HG03135 (cell line): ENCODE results near the gene NOC2L.
"Not testable (repeated sequence)": the region's sequence is repeated elsewhere in the genome, so short reads cannot be mapped to it uniquely, and the experiment has no call there.

ENCODE experiments used
- ATAC-seq: cut with Tn5 transposase; IDR thresholded peaks from one replicate; pipeline ENCODE4 v1.9.1; 2021; ENCODE audit warnings: mild to moderate bottlenecking, moderate library complexity; ENCODE audit not compliant: unreplicated experiment

The NOC2L gene

DNA sequence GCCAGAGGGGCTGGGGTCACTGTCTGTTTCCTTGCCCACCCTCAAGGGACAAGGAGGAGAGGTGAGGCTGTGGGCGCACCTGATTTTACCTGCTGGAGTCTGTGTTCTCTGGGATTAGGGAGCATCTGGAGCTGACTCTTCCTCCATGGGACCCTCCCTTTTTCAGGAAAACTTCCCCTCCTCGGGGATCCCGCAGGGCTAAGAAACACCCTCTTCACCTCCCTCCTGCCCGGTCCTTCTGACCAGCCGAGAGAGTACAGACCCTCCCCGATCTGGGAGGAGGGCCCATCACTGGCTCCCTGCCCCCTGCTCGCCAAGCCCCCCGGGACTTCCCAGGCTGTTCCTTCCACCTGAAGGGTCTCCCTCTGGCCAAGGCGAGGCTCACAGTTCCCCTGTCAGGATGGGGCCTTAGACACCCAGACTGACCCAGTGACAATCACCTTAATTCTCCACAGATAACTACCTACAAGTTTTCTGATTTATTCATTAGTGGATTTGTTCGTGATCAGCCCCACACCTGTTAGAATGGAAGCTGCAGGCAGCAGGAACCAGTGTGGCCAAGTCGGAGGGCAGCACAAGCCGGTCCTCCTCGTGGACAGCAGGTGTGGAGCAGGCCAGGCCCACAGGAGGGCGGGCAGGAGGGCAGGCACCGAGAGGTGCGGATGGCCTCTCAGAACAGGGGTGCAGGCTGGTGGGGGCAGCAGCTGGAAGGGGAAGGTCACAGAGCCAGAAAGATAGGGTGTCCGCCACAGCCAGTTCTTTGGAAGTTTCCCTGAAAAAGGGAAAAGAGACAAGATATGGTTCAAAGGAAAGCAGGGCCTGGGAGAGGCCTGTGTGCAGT, 51.2 kb downstream of the NOC2L start:
- ATAC-seq, result no peak

DNA sequence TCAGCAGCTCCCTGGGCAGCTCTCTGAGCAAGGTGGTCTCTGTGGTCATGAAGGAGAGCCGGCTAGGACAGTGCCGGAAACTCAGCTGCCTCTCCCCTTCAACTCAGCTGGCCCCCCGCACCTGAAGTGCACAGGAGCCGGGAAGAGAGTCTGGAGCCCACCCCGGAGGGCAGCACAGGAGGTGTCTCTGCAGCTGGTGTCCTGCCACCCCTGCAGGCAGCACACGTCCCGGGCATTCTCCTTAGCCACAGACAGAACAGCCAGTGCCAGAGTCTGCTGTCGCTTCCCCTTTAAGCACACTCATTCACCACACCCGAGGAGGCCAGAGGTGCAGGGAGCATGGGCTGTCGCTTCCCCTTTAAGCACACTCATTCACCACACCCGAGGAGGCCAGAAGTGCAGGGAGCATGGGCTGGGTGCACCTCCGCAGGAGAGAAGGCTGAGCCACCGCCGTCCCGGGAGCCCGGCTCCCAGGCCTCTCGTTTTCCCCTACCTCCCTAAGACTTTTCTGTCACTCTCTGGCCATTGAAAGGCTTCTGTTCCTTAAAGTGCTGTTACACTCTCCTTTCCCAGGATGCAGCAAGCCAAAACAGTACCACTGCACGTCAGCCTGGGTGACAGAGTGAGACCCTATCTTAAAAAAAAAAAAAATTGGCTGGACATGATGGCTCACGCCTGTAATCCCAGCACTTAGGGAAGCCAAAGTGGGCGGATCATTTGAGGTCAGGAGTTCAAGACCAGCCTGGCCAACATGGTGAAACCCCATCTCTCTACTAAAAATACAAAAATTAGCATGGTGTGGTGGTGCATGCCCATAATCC, 52.2 kb downstream of the NOC2L start:
- no peak for ATAC-seq

DNA sequence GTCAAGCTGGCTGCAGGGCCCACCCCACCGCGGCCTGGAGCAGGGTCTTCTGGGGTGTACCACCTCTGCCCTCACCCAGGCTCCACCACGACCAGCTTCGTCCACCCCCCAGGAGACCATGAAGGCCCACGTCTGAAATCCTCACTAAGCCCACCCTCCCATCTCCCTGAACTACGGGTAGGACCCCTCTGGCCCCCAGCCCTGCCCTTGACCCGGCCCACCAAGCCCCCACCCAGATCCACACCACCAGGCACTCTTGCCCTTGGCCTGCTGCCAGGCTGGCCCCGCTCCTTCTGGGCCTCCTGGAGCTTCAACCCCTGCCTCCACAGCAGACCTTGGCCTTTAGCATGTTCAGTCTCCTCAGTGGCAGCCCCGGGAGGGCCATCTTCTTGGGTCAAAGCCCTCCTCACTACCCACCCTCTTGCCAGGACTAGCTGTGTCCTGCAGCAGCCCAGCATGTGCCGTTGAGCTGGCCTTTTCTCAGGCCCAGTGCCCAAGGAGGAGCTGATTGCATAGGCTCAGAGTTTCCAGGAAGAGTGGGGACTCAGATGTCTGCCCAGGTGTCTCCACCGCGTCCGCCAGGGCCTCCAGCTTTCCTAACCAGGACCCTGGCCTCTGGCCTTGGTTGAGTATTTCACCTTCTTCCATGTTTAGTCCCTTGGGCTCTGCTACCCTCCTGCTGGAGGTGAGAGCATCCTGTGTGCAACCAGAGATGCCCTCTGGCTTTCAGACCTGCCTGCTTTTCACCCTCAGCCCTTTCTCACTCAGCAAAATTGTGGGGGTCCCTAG, 53.1 kb downstream of the NOC2L start:
- ATAC-seq, result no peak

DNA sequence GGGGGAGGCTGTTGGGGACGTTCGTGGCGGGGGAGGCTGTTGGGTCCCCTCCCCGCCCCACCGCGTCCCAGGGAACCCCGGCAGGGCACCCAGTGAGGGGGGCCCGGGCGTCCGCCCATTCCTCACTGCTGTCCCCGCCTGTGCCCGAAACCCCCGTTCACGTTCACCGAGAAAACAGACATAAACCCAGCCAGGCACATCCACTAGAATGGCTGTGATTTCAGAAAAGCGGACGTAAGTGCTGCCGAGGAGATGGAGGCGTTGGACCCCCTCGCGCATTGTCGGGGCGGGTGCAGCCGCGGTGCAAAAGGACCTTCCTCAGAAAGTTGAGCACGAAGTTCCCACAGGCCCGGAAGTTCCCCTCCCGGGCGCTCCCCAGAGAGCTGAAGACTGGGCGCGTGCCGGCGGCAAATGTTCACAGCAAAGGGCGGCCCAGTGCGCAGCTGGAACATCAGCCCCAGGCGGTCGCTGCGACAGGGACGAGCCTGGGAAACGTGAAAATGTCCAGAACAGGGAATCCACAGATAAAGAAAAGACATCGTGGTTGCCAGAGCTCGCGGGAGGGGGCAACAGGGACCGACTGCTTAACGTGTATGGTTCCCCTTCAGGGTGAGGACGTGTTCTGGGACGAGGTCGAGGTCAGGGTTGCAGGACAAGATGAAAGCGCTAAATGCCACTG, 53.8 kb downstream of the NOC2L start:
- ATAC-seq, result no peak

DNA sequence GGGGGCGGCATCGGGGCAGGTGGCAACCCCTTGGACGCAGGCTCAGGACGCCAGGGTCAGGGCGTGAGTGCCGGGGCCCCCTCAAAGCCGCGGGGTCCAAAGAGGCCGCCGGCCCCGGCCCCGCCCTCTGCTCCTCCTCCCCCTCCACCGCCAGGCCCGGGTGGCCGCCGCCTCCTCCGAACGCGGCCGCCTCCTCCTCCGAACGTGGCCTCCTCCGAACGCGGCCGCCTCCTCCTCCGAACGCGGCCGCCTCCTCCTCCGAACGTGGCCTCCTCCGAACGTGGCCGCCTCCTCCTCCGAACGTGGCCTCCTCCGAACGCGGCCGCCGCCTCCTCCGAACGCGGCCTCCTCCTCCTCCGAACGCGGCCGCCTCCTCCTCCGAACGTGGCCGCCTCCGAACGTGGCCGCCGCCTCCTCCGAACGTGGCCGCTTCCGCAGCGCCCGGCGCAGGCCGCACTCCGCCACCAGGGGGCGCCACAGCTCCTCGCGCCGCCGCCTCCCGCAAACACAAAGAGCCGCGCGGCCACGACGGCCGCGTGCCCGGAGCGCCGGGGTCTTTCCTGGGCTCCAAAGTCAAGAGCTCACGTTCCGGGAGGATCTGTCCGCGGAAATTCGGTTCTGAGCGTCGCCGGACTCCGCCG, 54.6 kb downstream of the NOC2L start:
- ATAC-seq, result no peak

DNA sequence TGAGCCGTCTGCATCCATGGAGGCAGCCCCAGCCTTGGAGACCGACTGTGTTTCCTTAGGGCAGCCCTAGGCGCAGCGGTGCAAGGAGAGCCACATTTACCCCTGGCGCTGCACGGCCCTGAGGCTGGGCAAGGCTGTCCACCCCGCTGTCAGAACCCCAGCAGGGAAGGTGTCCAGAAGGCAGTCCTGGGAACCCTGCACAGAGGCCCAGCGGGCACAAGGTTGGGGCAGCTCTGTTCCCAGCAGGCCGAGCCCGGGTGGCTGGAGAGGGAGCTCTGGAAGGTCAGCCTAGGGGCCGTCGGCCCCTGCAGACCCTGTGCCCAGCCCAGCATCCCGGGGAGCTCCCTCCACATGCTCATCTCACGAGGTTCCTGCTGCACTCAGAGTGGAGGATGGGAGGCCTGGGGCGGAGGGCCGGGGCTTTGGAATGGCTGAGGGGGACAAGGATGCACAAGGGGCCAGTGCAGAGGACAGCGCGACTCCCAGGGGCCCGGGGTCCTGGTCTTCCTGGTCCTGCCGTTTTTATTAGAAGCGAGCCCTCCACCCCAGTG, 55.3 kb downstream of the NOC2L start:
- no peak for ATAC-seq

DNA sequence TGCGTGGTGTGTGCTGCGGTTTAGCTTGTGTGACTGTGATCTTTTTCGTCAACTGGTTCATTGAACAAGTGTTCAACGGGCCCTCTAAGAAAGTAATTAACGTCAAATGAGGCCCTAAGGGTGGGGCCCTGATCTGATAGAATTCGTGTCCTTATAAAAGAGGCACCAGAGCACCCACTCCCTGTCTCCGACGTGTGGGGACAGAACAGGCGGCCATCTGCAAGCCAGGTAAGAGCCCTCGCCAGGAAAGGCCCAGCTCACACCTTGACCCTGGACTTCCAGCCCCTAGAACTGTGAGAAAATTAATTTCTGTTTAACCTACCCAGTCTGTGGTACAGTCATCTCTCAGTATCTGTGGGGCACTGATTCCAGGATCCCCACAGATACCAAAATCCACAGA, 55.8 kb downstream of the NOC2L start:
- no peak for ATAC-seq

DNA sequence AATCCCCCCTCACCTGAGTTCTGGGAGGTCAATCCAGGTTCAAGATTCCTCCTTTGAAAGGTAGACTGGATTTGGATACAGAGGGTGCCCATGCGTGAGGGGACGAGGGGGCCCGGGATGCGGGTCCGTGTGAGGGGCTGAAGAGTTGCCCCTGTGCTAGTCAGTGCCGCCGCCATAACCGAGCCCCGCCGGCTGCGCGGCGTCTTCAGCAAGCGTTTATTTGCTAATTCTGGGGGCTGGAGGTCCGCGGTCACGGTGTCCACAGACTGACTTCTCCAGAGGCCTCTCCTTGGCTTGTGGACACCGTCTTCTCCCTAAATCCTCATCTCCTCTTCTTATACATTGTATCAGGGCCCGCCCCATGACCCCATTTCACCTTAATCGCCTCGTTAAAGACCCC, 56.3 kb downstream of the NOC2L start:
- ATAC-seq, result no peak

DNA sequence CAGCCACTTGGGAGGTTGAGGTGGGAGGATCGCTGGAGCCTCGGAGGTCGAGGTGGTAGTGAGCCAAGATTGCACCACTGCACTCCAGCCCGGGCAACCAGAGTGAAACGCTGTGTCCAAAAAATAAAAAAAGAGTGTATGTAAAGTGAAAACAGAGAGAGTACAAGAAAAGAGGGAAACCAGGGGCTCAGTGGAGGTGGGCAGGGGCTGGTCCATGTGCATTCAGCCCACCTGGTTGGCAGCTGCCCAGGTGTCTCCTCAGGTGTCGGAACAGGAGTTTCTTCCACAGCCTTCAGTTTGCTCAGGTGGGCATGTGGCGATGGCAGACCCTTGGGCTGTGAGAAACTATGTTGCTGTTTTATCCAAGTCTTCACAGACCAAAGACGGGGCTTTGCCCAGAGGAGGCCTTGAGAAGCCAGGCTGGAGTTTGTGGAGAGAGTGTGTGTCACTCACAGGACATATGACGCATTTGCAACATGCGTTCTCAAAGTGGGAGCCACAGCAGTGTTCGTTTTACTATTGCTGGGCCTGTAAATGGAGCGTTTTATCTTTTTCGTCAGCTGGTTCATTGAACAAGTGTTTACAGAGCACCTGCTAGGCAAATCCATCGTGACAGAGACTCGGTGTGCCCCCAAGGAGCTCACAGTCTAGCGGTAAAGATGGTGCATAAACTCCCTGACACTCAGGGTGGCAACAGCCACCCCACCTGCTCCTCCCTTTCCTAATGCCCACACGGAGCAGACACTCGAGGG, 57.8 kb downstream of the NOC2L start:
- no peak for ATAC-seq

DNA sequence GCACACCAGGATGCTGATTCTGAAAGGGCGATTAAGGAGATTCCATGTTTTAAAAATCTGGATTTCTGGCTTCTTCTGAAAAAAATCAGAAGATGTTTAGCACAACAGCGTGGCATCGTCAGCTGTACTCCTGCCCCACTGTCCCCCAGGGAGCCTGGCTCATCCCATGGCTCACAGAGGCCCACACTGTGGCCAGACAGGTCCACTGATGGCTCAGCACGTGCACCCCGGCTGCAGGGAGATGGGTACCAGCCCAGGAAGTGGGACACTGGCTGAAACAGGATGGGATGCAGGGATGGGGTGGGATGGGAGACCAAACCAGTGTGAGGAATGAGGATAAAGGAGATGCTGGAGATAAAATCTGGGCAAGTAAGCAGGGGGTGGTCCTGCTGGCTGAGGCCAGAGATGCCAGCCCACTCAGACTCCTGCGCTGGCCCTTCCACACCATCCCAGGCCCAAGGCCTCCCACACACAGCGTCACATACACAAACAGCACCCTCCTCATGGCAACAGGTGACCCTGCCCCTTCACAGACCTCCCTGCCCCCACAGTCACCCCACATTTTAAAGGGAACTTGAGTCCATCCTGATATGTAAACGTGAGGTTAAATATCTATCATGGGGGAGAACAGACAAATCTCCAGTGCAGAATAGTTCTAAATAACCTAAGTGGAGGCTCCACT, 59.3 kb downstream of the NOC2L start:
- no peak for ATAC-seq

DNA sequence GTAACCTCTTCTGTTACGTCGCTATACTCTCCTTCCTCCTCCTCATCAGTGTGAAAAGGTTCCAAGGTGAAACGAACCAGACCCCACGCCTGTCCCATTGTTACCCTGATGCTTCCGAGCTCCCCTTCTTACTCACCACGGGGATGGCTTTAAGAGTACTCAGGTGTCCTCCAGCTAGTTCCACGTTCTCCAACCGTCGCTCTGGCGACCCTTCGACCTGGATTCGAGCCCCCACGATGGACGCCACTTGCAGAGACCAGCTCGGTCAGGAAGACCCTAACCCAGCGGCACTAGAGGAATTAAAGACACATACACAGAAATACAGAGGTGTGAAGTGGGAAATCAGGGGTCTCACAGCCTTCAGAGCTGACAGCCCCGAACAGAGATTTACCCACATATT, 61.1 kb downstream of the NOC2L start:
- not testable (repeated sequence) for ATAC-seq

DNA sequence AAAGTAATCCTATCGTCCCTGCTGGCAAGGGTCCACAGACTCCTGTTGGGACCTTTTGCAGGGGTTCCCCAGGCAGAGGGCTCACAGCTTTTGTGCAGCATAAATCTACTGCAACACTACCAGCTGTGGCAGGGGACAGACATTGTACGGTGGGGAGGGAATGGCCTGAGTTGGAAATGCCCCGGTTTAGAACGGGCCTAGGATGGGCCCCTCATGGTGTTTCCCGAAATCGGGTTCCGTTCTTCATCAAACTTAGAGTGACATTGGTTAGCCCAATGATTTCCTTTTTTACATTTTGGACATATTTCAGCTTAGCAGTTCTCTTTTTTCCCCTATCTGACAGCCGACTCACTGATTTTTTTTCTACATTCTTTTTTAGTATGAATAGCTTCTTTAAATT, 61.8 kb downstream of the NOC2L start:
- ATAC-seq, result no peak
